GM13977 (cell line): ENCODE measurements around the gene ZNF783.

ENCODE experiments used
- DNase-seq: peaks from one replicate; pipeline ENCODE4 v3.0.0; 2012; ENCODE audit warnings: low spot score
- CTCF ChIP-seq: IDR thresholded peaks from 2 replicates; pipeline ENCODE4 v1.5.1; 2012; ENCODE audit warnings: mild to moderate bottlenecking, control low read depth; ENCODE audit not compliant: insufficient read depth; ENCODE audit errors: extremely low read depth, missing control alignments
- in situ Hi-C: fragments of 300-500 bp; cut with MboI; formaldehyde crosslinking; loops from one replicate; pipeline ENCODE4 v1.12.0; 2022; ENCODE audit warnings: low sequenced_read_pairs, low pct_unique_long_range_greater_than_20kb, mixed read lengths, inconsistent platforms; ENCODE audit not compliant: unreplicated experiment

Gene ZNF783

GRCh38 chr7:149291781-149292461 lies 29.9 kb downstream of the ZNF783 start:
- in situ Hi-C loops: no loop called here
- no peak for TF ChIP-seq CTCF
- no peak for DNase-seq

- in situ Hi-C loops: no loop called here
- no peak for DNase-seq
- no peak for TF ChIP-seq CTCF
Observed at GRCh38 chr7:149292462-149292823, 30.4 kb downstream of the ZNF783 start.

- no peak for TF ChIP-seq CTCF
- no peak for DNase-seq
- in situ Hi-C loops: no loop called here
Observed at GRCh38 chr7:149293338-149293737, 31.3 kb downstream of the ZNF783 start.

GRCh38 chr7:149293946-149294633 lies 32.1 kb downstream of the ZNF783 start:
- in situ Hi-C loops: no loop called here
- no peak for TF ChIP-seq CTCF
- DNase-seq: no peak

- TF ChIP-seq CTCF: no peak
- DNase-seq: no peak
- in situ Hi-C loops: no loop called here
Observed at GRCh38 chr7:149294634-149295480, 32.9 kb downstream of the ZNF783 start.

GRCh38 chr7:149295481-149295850 lies 33.5 kb downstream of the ZNF783 start:
- no peak for DNase-seq
- TF ChIP-seq CTCF: no peak
- in situ Hi-C loops: no loop called here
